Measurements from ENCODE around the gene NPC1L1. TPM values are rescaled to one million over a fixed set of nuclear protein-coding genes. Genes with fewer than 3 reads are reported as not detected.

Gene NPC1L1
- total RNA-seq, 1 experiment from 2014 or later = 0.28 TPM

DNA sequence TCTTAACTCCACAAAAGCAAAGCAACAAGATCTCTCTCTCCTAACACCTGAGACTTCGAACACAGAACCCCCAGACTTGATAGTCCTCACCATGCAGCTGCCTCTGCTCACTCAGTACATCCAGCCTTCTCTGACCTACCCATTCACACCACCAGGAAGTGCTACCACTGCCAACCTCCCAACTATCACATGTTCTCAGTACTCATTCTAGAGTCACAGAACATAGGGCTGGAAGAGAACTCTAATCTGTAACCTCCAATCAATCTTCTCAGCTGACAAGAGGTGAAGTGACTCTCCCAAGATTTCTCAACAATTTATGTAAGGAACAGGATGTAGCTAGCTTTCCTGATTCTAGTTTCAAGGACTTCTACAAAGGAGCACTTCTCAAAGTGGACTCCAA, 54.4 kb downstream of the NPC1L1 start:
- intact Hi-C loops (cut with micrococcal nuclease; ENCODE audit: unreplicated experiment) = no loop called here
- CTCF ChIA-PET = interaction anchor here (0.6 kb wide), 1 partner anchor 286 kb away, joined by 8 read pairs; the partner anchor contains the start of gene YKT6
- TF ChIP-seq EZH2 (IDR thresholded peaks at IDR 0.05; ENCODE audit: low read depth) (no peak), CTCF (conservative IDR thresholded peaks at IDR 0.05) (no peak)
- Histone ChIP-seq H3K79me2 (ENCODE audit: low read depth) (peaks cover 83% of the 10 kb centered on the region), H3K27me3 (ENCODE audit: insufficient read depth, low read depth) (no peaks in the 10 kb centered on the region), H3K4me1 (replicated peaks; ENCODE audit: insufficient read depth) (peaks cover 27% of the 10 kb centered on the region), H4K20me1 (ENCODE audit: insufficient read depth) (peaks cover 38% of the 10 kb centered on the region), H3K9me2 (ENCODE audit: insufficient read depth) (no peaks in the 10 kb centered on the region), H3F3A (ENCODE audit: insufficient read depth, low read depth) (no peaks in the 10 kb centered on the region; the same call in none of the 2 replicates), H2AFZ (no peak overlapping the region), H3K4me3 (no peak overlapping the region), H3K4me2 (peak overlapping the region; percentile 21), H3K27ac (no peak overlapping the region), H3K36me3 (ENCODE audit: low read depth) (peaks cover 46% of the 10 kb centered on the region), H3K9me3 (ENCODE audit: insufficient read depth, low read depth) (no peaks in the 10 kb centered on the region)
- BruUV-seq (replicated peaks) = no TSS peak
- POLR2A ChIA-PET (ENCODE audit: unreplicated experiment) = no interaction called here
- peak in 1 of 2 experiments; percentile 50 for DNase-seq

GRCh38 chr7:44486001-44486400, 55.1 kb downstream of the NPC1L1 start:
- Histone ChIP-seq H3K4me1 (replicated peaks; ENCODE audit: insufficient read depth) (peaks cover 20% of the 10 kb centered on the region), H3K4me2 (no peak overlapping the region), H3K27me3 (ENCODE audit: insufficient read depth, low read depth) (no peaks in the 10 kb centered on the region), H3K4me3 (no peak overlapping the region), H2AFZ (no peak overlapping the region), H3K79me2 (ENCODE audit: low read depth) (peaks cover 88% of the 10 kb centered on the region), H3F3A (ENCODE audit: insufficient read depth, low read depth) (no peaks in the 10 kb centered on the region; the same call in none of the 2 replicates), H4K20me1 (ENCODE audit: insufficient read depth) (peaks cover 42% of the 10 kb centered on the region), H3K36me3 (ENCODE audit: low read depth) (peaks cover 53% of the 10 kb centered on the region), H3K9me3 (ENCODE audit: insufficient read depth, low read depth) (no peaks in the 10 kb centered on the region), H3K27ac (no peak overlapping the region), H3K9me2 (ENCODE audit: insufficient read depth) (no peaks in the 10 kb centered on the region)
- CTCF ChIA-PET = no interaction called here
- intact Hi-C loops (cut with micrococcal nuclease; ENCODE audit: unreplicated experiment) = no loop called here
- no peak for TF ChIP-seq EZH2 (IDR thresholded peaks at IDR 0.05; ENCODE audit: low read depth)
- TF ChIP-seq CTCF (conservative IDR thresholded peaks at IDR 0.05) = no peak
- no TSS peak for BruUV-seq (replicated peaks)
- POLR2A ChIA-PET (ENCODE audit: unreplicated experiment) = interaction anchor here (0.6 kb wide), 1 partner anchor 585 kb away, joined by 12 read pairs; no protein-coding TSS in a partner anchor
- no peak for DNase-seq

DNA sequence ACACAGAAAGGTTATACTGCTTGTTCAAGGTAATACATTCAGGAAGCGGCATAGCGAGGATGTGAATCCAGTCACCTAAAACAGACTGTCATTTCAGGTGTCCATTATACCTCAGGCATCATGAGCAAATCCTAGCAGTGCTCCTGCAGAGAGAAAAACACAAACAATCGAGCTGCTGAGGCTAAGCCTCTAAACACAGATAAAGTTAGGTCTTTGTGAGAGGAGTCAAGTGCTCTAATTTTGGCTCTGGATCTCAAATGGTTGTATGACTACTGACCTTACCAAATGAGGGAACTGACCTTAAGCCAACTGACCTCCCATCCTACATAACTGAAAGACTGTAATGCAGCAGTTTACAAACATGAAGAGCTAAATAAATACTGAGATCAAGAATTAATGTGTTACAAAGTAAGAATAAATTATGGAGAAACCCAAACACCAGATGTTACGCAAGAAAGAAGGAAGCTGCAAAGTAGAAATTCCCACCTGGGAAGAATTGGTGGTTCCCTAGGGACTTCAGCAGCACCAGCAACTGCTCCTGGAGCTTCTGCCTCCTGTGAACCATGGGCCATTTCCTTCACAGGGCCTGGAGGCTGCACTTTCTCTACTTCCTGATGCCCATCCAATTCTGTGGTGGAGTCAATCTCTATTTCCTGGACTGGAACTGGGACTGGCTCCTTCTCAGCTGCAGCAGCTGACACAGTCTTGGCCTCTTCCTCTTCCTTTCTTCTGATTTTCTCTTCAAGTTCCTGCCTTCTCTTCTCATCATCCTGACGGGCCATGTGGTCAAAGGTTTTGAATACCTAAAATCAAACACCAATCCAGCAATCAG, 56.4 kb downstream of the NPC1L1 start:
- no peaks in the 10 kb centered on the region for H3K9me3 ChIP-seq (ENCODE audit: insufficient read depth, low read depth)
- no peak overlapping the region for H3K4me2 ChIP-seq
- CTCF ChIA-PET = no interaction called here
- no peak overlapping the region for H3K27ac ChIP-seq
- H3K79me2 ChIP-seq (ENCODE audit: low read depth) = peaks cover 92% of the 10 kb centered on the region
- no peaks in the 10 kb centered on the region for H3K9me2 ChIP-seq (ENCODE audit: insufficient read depth)
- intact Hi-C loops (cut with micrococcal nuclease; ENCODE audit: unreplicated experiment) = no loop called here
- no peak overlapping the region for H3K4me3 ChIP-seq
- POLR2A ChIA-PET (ENCODE audit: unreplicated experiment) = interaction anchor here (0.6 kb wide), 1 partner anchor 463 kb away, joined by 5 read pairs; no protein-coding TSS in a partner anchor
- BruUV-seq (replicated peaks) = no TSS peak
- peaks cover 41% of the 10 kb centered on the region for H4K20me1 ChIP-seq (ENCODE audit: insufficient read depth)
- TF ChIP-seq CTCF (conservative IDR thresholded peaks at IDR 0.05) = no peak
- TF ChIP-seq EZH2 (IDR thresholded peaks at IDR 0.05; ENCODE audit: low read depth) = no peak
- no peak for DNase-seq
- no peaks in the 10 kb centered on the region for H3K27me3 ChIP-seq (ENCODE audit: insufficient read depth, low read depth)
- peaks cover 7% of the 10 kb centered on the region for H3F3A ChIP-seq (ENCODE audit: insufficient read depth, low read depth)
- peaks cover 62% of the 10 kb centered on the region for H3K36me3 ChIP-seq (ENCODE audit: low read depth)
- no peak overlapping the region for H2AFZ ChIP-seq
- peaks cover 20% of the 10 kb centered on the region for H3K4me1 ChIP-seq (replicated peaks; ENCODE audit: insufficient read depth)
